MM.1S (cell line): ENCODE results near the gene STRIP2.

Experiments
- EZH2phosphoT487 ChIP-seq: fragments of 300-600 bp; sonication (generic); IDR thresholded peaks from 2 replicates; pipeline ENCODE4 v1.6.1; 2018; ENCODE audit warnings: antibody characterized with exemption, low read length
- TF ChIP-seq, protein P1 (sequence below): fragments of 300-600 bp; sonication (generic); IDR thresholded peaks from 2 replicates; pipeline ENCODE4 v1.5.1; 2016; ENCODE audit warnings: antibody characterized with exemption, low read length, mixed read lengths

- TF ChIP-seq, protein P1, sequence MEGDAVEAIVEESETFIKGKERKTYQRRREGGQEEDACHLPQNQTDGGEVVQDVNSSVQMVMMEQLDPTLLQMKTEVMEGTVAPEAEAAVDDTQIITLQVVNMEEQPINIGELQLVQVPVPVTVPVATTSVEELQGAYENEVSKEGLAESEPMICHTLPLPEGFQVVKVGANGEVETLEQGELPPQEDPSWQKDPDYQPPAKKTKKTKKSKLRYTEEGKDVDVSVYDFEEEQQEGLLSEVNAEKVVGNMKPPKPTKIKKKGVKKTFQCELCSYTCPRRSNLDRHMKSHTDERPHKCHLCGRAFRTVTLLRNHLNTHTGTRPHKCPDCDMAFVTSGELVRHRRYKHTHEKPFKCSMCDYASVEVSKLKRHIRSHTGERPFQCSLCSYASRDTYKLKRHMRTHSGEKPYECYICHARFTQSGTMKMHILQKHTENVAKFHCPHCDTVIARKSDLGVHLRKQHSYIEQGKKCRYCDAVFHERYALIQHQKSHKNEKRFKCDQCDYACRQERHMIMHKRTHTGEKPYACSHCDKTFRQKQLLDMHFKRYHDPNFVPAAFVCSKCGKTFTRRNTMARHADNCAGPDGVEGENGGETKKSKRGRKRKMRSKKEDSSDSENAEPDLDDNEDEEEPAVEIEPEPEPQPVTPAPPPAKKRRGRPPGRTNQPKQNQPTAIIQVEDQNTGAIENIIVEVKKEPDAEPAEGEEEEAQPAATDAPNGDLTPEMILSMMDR = no peak
- no peak for TF ChIP-seq EZH2phosphoT487
Measured at GRCh38 chr7:129386506-129386905, 47.7 kb upstream of the STRIP2 start.
